NCI-H1417 (cell line): ENCODE results near the gene FKBP10.
A peak's percentile ranks its signal among the peaks of the same experiment; 100 is the strongest.
"Not testable (repeated sequence)": the region's sequence is repeated elsewhere in the genome, so short reads cannot be mapped to it uniquely, and the experiment has no call there.

Source experiments
- DNase-seq, 3 experiments: peaks; one replicate each; lab custom pipeline; 2025; lab: John Stamatoyannopoulos, UW

Gene FKBP10

DNA sequence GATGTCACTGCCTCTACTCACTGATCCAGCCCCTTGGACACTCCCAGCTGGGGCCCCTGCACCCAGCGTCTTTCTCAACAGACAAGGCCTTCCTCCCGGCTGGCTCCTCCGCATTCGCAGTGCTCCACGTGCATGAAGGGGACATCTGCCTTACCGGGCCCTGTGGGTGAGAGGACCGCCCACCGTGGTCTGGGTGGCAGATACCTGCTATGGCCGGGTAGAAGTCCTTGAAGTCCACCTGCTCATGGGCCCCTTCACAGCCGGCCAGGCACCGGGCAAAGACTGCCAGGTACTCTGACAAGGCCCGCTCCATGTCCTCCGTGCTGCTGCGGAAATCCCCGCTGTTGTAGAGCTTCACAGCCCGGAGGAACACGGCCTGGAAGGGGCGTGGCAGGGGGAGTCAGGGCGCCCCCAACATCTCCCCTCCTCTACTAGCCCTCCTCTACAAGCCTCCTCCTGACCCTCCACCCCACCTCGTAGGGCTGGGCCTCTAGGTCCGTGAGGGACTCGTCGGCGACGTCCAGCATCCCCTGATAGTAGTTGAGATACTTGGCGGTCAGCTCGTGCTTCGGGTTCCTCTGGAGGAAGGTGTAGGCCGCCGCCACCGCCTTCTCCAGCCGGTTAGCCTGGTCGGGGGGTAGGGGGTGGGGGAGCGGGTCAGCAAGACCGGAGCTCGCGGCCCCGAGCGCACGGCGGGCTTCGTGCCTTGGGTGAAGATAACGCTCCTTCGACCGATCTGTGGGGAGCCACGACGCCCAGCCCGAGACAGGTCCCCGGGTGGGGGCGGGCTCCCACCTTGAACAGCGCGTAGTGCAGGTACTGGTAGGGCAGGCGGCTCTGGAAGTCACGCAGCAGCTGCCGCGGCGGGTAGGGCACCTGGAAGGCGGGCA, 1.9 kb upstream of the FKBP10 start:
- DNase-seq = no peak

DNA sequence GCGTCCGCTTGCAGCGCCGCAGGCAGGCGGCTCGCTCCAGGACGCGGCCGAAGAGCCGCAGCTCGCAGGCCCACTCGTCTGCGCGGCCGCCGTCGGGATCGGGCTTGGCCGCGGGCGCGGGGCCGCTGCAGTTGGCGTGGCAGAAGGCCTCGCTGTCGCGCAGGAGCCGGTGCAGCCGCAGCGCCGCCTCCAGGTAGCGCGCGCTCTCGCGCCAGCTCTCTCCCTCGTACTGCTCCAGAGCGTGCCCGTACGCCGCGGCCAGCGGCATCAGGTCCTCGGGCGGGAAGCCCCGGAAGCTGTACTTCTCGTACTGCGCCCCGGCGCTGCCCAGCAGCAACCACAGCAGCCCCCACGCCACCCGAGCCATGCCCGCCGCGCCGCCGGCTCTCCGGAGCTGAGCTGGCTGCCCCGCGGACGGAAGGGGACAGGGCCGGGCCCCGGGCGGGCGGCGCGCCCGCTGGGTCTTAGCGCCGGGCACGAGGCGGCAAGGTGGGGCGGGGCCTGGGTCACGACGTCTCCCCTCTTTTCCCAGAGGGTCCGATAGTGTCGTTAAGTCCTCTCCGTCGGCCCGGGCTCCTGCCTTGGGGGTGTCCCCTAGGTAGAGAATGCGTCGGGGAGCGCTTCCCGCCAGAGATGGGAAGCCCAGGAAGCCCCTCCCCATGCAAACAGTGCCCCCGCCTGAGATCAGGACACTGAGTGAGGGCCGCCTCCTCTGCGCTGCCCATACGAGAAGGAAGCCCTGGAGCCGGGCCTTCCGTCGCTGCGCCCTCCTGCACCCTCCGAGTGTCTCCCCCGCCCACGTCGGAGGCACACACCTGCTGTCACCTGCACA, 1.0 kb upstream of the FKBP10 start, which contains the start of gene P3H4:
P3H4 (minus strand) TSS at position 401 of the 832 bp plus-strand sequence; CDS start at position 367, 34 bp downstream.
- DNase-seq = peak; percentile 67 to 94 (median 89)

- DNase-seq = no peak
These were observed 412 bp downstream of the FKBP10 start for GRCh38 chr17:41813152-41813680.

GRCh38 chr17:41813699-41814124, 908 bp downstream of the FKBP10 start:
- DNase-seq = no peak

- no peak for DNase-seq
These were observed 1.4 kb downstream of the FKBP10 start for GRCh38 chr17:41814195-41814594.

- DNase-seq = no peak
These were observed 4.0 kb downstream of the FKBP10 start for GRCh38 chr17:41816637-41817320.

- no peak for DNase-seq
These were observed 5.2 kb downstream of the FKBP10 start for GRCh38 chr17:41818024-41818423.

DNA sequence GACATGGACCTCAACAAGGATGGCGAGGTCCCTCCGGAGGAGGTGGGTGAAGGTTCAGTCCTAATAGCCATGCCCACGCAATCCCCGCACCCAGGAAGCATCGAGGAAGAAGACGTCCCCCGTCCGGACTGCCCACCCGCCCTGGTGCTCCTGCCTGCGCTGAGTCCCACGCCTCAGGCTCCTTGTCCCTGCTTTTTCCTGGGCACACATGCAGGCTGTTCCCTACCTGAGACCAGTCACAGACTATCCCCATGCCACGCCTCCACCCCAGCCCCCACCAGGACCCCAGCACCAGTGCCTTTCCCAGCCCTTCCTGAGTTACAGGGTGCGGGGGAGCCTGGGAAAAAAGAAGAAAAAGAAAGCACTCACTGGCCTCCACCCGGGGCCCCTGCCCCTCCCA, 9.0 kb downstream of the FKBP10 start:
- DNase-seq = no peak

- DNase-seq = no peak
These were observed 9.7 kb downstream of the FKBP10 start for GRCh38 chr17:41822216-41823140.

DNA sequence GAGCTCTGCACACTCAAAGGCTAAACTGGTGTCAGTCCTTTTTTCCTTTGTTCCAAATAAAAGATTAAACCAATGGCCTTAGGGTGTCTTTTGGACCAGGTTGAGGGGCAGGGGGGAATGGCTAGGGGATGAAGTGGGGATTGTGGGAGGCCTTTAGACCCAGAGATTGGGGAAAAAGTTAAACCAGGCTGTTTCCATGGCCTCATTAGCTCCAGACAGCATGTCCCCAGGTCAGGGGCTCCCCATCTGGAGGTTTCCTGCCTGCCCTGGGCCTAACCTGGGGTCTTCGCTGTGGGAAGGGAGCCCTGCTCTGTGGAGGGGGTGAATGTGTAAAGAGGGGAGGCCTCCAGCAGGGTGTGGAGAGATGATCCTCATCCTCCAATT, 10.3 kb downstream of the FKBP10 start:
- DNase-seq = no peak

DNA sequence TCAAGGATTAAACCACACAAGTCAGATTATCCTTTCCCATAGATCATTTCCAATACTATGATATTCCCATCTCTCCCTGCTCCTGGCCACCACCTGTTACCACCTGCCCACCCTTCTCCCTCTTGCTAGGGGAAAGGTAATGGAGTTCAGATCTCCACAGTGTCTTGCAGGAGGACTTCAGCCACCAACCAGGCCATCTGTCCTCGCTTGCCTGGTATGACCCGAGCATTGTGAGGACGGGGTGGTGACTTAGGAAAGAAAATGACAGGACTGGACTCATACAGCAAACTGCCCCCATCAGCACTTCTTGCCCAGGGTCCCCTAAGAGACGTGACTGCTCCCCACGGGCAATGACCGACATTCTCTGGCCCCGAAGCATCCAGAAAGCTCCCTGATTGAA, 10.8 kb downstream of the FKBP10 start:
- DNase-seq = no peak

GRCh38 chr17:41824086-41824485, 11.3 kb downstream of the FKBP10 start:
- no peak for DNase-seq

- DNase-seq = no peak
These were observed 12.5 kb downstream of the FKBP10 start for GRCh38 chr17:41825175-41825845.

DNA sequence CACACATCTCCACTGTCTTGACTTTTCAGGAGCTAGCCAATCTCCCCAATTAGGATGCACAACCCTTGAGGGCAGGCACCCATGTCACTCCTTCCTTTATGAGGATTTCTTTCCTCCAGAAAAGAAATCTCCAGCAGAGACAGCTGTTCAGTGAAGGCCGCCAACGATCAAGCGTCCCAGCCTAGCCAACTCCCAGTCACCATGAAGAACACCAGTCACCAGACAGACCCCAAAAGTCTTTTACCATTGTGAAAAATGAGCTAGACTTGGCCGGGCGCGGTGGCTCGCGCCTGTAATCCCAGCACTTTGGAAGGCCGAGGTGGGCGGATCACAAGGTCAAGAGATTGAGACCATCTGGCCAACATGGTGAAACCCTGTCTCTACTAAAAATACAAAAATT, 17.2 kb downstream of the FKBP10 start:
- not testable (repeated sequence) for DNase-seq

DNA sequence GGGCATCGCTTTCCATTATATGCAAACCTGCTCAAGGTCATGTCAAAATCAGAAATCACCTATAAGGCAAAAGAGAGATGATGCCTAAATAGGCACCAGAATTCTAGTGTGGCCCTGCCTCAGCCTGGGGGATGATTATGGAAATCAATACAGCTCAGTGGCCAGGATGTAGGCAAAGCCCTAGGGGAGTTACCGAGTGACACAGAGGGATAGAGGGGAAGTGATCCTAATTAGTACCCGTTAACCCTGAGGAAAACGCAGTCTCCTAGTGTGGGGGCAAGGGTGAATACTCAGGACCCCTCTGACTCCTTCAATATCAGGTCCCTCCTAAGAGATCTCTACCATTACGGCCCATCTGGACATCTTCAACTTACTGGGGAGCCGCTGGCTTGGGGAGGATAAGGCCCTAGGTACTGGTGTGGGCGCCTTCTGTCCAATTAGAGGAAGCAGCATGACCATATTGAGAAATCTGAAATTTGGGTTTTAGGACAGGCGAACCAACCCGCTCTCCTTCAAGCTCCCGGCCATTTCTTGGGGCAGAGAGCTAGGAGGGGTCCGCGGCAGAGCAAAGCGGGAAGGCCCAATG, 22.5 kb downstream of the FKBP10 start:
- peak in 2 of 3 experiments; percentile 31 to 36 for DNase-seq

GRCh38 chr17:41835800-41836549, 23.2 kb downstream of the FKBP10 start, which contains the start of gene NT5C3B:
Gene NT5C3B (minus strand): TSS chr17:41836232. CDS start chr17:41836193, 39 bp downstream.
- peak; percentile 43 to 51 (median 48) for DNase-seq

GRCh38 chr17:41836550-41837196, 23.9 kb downstream of the FKBP10 start:
- no peak for DNase-seq

DNA sequence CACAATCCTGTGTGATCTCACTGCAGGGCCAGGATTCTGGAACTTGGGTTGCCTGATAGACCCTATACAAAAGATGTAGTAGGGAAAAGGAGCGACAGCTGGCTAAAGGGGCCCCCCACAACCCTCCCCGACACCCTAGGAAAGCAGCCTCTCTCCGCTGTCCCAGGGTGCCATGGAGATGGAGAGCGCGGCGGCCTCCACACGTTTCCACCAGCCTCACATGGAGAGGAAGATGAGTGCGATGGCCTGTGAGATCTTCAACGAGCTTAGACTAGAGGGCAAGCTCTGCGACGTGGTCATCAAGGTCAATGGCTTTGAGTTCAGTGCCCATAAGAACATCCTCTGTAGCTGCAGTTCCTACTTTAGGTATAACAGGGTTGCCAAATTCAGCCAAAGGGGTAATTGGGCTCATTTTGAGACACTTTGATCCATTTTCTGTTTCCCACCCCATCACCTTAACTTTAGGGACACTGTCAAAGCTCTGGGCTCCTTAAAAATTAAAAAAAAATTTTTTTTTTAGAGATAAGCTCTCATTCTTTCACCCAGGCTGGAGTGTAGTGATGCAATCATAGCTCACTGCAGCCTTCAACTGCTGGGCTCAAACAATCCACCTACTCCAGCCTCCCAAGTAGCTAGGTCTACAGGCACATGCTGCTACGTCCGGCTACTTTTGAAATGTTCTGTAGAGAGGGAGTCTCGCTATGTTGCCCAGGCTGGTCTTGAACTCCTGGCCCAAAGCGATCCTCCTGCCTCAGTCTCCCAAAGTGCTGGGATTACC, 25.1 kb downstream of the FKBP10 start, which contains the start of gene KLHL10:
KLHL10 (plus strand) TSS at position 65 of the 778 bp plus-strand sequence; CDS start at position 173, 108 bp downstream.
- no peak for DNase-seq
